GM12872 (cell line): ENCODE results near the gene GBF1.

Source experiments
- TF ChIP-seq, protein P1 (sequence below): IDR thresholded peaks from 3 replicates; pipeline ENCODE4 v1.5.1; 2011; ENCODE audit warnings: low read depth, mild to moderate bottlenecking, low read length, moderate library complexity; ENCODE audit not compliant: insufficient read depth

Gene GBF1

DNA sequence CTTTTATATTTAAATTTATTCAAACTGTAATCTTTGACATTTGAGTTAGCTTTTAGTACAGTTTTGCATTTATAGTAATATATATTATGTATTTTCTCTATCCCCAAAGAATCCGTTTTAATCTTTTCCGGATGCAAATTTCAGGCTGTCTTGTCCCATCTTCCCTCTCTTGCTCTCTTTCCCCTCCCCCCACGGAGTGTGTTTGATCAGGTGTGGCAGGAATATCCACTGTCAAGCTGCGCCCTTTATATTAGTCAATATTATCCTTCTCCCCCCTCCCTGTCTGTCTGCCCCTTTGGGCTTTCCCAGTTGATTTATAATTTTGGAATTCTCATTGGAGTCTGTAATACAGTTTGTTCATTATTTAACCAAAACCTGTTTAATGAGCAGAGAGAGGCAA, 19.0 kb downstream of the GBF1 start:
- TF ChIP-seq, protein P1, sequence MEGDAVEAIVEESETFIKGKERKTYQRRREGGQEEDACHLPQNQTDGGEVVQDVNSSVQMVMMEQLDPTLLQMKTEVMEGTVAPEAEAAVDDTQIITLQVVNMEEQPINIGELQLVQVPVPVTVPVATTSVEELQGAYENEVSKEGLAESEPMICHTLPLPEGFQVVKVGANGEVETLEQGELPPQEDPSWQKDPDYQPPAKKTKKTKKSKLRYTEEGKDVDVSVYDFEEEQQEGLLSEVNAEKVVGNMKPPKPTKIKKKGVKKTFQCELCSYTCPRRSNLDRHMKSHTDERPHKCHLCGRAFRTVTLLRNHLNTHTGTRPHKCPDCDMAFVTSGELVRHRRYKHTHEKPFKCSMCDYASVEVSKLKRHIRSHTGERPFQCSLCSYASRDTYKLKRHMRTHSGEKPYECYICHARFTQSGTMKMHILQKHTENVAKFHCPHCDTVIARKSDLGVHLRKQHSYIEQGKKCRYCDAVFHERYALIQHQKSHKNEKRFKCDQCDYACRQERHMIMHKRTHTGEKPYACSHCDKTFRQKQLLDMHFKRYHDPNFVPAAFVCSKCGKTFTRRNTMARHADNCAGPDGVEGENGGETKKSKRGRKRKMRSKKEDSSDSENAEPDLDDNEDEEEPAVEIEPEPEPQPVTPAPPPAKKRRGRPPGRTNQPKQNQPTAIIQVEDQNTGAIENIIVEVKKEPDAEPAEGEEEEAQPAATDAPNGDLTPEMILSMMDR = no peak

DNA sequence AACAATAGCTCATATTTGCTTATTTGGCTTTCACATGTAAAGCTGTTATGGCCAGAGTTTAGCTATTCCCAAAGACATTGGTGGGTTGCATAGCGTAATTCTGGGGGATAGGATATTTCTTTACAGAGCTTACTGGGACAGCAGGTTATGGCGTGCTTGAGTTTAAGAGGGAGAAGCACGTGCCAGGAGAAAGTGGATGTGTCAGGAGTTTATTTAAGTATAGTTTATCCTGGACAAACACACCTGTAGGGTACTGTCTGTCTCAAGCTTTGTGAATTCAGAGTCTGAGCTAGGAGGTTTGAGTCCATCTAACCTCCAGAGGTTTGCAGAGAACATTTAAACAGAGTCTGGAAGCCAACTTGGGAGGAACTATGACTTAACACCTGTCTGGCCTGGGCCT, 21.3 kb downstream of the GBF1 start:
- TF ChIP-seq, protein P1 = no peak

DNA sequence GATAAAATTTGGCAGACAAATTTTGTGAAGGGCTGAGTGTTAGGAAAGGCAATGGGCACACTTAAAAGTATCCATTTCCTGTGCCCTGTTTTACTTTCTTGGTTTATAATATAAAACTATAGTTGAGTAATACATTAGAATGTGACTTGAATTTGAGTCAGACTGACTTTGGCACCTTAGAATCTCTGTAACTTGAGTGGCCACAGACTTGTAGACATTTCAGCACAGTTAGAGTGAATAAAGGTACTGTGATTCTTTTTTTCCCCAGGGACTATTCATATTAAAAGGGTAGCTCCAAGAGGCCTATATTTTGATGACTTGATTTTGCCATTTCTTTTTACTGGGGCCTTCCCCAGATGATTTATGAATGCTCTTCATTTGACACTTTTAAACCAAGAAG, 22.4 kb downstream of the GBF1 start:
- TF ChIP-seq, protein P1 = no peak

DNA sequence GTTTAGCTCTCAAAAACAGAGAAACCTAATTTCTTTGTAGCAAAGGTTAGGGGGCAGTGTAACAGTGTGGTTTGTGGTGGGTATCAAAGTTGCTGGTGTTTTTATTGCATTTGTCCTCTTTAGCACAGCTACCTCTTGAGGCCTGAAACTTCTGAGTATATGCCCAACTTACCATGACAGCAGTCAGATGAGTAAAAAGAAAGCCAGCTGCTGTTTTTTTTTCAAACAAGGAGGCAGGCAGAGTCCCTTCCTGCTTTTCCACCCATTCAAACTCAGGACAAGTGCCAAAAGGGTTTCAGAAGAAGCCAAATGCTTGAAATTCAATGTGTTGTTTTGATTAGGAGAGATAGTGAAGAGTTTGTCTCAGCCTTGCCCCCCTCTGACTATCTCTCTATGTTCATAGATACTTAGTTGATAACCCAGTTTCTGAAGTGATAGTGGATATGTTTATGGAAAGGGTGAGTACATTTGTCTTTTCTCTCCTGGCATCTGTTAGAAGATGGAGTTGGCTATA, 23.1 kb downstream of the GBF1 start:
- TF ChIP-seq, protein P1 = peak; percentile 8; the same call in 1 of the 3 replicates

DNA sequence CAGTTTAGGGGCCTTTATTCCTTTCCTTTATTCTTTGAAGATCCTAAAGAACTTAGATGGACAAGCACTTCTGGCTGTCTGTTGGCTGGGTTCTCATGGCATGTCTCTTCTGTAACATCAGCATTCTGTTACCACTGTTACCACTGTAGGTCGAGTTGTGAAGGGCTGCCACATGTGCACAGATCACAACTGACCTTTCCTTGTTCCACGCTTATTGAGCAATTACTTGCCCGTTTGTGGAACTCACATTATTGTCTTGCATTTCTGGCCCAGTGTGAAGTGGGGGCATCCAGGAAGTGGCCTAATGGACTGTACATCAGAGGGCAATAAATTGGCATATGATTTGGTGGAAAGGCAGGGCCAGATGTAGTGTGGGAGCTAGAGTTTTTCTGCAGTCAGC, 23.7 kb downstream of the GBF1 start:
- TF ChIP-seq, protein P1 = no peak

DNA sequence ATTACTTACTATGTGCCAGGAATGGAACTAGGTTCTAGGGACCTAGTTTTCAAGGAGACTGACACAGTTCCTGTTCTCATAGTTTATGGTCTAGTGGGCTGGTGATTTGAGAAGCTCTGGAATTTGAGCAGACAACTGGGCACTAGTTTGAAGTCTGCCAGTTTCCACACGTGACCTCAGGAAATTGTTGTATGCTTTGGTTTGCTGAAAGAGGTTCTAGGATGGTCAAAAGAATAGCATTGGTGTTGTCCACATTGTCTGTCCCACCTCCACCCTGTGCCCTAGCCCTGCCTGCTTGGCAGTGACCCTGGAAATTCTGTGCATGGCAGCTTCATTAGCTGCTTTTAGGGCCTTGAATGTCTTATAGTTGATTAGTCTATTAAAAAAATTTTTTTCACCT, 28.7 kb downstream of the GBF1 start:
- TF ChIP-seq, protein P1 = no peak

DNA sequence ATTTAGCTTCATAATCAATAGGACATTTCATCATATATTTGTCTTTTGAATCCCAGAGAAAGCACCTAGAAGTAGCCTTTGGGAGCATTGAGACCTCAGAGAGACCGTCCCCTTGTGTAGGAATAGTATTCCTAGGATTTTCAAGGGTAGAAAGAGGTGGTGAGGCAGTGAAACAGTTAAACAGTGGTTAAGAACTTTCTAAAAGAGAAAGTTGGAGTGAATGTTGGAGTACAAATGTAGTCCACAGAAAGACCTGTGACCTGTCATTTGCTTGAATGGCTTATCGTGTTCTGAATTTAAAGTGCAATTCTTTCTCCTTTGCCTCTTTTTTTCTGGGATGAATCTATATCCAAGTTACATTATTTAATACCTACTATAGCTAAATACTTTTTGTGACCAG, 30.0 kb downstream of the GBF1 start:
- TF ChIP-seq, protein P1 = no peak
